BJ (cell line): Measurements from ENCODE around the gene FNDC1. TPM values are rescaled to one million over a fixed set of nuclear protein-coding genes. Genes with fewer than 3 reads are reported as not detected.

Experiments
- CTCF ChIA-PET: fragments of 350-600 bp; formaldehyde crosslinking; extraction: SDS; loops from one replicate; lab custom pipeline; 2021; ENCODE audit warnings: antibody characterized with exemption, inconsistent platforms; lab: Yijun Ruan, JAX
- POLR2A ChIA-PET: fragments of 300-600 bp; sonication (Branson Sonifier 250); formaldehyde crosslinking; extraction: SDS; loops from one replicate; lab custom pipeline; 2021; ENCODE audit warnings: antibody characterized with exemption; lab: Charles Lee
- DNase-seq: peaks from one replicate; pipeline ENCODE4 v3.0.0-alpha.2; 2011; ENCODE audit warnings: low read depth
- H3K27me3 ChIP-seq: 2 replicates; pipeline ENCODE4 v1.6.0; 2011; ENCODE audit warnings: low read length; ENCODE audit not compliant: control insufficient read depth, insufficient read depth
- H3K36me3 ChIP-seq: 2 replicates; pipeline ENCODE4 v1.5.1; 2011; ENCODE audit warnings: low read length; ENCODE audit not compliant: control insufficient read depth, insufficient read depth
- H3K4me3 ChIP-seq: 2 replicates; pipeline ENCODE4 v1.5.1; 2011; ENCODE audit warnings: low read depth, mild to moderate bottlenecking, control low read depth, low read length
- polyA plus RNA-seq: library from polyadenylated mRNA; depleted of rRNA; stranded (reverse); fragments of >200 nt; gene quantifications from 2 replicates; pipeline ENCODE4 v1.2.3, GENCODE V29; 2011
- TF ChIP-seq, protein P1 (sequence below): IDR thresholded peaks from 2 replicates; pipeline ENCODE4 v1.5.1; 2011; ENCODE audit warnings: low read depth, mild to moderate bottlenecking, control low read depth, inconsistent platforms, low read length, moderate library complexity; ENCODE audit not compliant: insufficient read depth

Gene FNDC1
- polyA plus RNA-seq, 1 experiment, result 0.10 TPM

DNA sequence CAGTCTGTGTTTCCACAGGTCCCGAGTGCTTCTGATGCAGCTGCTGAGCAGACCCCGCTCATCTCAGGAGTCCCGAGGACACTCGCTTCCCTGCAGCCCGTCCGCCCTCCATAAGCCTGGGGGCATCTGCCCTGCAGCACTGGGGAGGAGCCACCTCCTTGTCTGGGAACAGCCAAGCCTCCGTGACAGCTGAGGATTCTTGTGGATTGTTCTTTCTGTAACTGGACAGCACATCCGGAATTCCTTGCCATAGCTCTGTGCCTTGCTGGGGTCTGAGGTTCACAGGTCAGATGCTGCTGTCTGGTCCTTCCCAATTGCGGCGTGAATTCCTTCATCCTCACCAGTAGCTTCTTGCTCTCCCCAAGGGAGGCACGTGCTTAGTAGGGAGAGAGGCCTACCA, 38.4 kb upstream of the FNDC1 start:
- Histone ChIP-seq H3K4me3 (no peak overlapping the region), H3K27me3 (peaks cover 3% of the 10 kb centered on the region), H3K36me3 (no peaks in the 10 kb centered on the region)
- ChIA-PET POLR2A (no interaction called here), CTCF (interaction anchor here (1.1 to 1.6 kb wide), 2 partner anchors 9 to 11 kb away, joined by 3 read pairs; no protein-coding TSS in a partner anchor)
- TF ChIP-seq, protein P1, sequence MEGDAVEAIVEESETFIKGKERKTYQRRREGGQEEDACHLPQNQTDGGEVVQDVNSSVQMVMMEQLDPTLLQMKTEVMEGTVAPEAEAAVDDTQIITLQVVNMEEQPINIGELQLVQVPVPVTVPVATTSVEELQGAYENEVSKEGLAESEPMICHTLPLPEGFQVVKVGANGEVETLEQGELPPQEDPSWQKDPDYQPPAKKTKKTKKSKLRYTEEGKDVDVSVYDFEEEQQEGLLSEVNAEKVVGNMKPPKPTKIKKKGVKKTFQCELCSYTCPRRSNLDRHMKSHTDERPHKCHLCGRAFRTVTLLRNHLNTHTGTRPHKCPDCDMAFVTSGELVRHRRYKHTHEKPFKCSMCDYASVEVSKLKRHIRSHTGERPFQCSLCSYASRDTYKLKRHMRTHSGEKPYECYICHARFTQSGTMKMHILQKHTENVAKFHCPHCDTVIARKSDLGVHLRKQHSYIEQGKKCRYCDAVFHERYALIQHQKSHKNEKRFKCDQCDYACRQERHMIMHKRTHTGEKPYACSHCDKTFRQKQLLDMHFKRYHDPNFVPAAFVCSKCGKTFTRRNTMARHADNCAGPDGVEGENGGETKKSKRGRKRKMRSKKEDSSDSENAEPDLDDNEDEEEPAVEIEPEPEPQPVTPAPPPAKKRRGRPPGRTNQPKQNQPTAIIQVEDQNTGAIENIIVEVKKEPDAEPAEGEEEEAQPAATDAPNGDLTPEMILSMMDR, result no peak
- DNase-seq, result no peak

DNA sequence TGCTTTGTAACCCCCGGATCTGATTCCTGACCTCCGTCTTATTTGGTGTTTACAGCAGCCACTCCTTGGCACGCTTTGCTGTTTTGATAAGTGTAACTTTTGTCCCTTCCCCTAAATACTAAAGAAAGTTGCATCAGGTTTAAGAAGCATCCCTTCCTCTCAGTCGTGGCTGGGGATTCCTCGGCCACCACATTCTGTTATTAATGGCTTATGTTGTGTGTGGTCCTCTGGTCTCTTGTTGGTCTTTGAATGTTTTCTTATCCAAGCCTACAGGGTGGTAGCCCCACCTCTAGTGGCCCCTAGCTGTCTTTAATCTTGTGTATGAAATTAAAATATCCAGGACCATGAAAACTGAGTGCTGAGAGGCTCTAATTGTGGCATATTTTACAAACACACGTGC, 37.5 kb upstream of the FNDC1 start:
- CTCF ChIA-PET, result interaction anchor here (1.1 to 1.6 kb wide), 2 partner anchors 10 kb away, joined by 3 read pairs; no protein-coding TSS in a partner anchor

DNA sequence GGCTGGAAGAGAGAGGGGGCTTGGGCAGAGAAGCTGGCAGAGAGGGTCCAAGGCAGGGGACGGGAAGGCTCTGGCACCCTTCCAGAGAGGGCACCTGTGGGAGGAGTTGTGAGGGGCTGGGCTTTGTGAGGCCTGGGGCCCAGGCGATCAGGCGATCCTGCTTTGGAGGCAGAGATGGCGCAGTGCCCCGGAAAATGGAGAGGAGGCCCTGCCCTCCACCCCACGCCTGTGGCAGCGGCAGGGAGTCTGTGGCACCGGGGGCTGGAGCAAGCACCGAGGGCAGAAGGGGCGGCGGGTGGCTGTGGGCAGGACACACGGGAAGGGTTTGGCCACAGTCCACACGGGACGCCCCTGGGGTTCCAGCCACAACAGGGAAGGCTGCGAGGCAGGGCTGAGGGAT, 36.5 kb upstream of the FNDC1 start:
- no peak for DNase-seq
- Histone ChIP-seq H3K36me3 (no peaks in the 10 kb centered on the region), H3K27me3 (peaks cover 1% of the 10 kb centered on the region; the same call in 1 of the 2 replicates), H3K4me3 (no peak overlapping the region)
- ChIA-PET CTCF (interaction anchor here (0.7 to 5.9 kb wide), 5 partner anchors 10 to 562 kb away, joined by 3 to 111 read pairs (median 21); partner anchors contain the start of gene TAGAP), POLR2A (interaction anchor here (0.7 kb wide), 1 partner anchor 15 kb away, joined by 3 read pairs; no protein-coding TSS in a partner anchor)
- TF ChIP-seq, protein P1, result no peak

More for the DNA sequence above, 37.5 kb upstream of the FNDC1 start:
- Histone ChIP-seq H3K27me3 (peaks cover 1% of the 10 kb centered on the region; the same call in 1 of the 2 replicates), H3K4me3 (no peak overlapping the region), H3K36me3 (no peaks in the 10 kb centered on the region)
- TF ChIP-seq, protein P1, result no peak
- POLR2A ChIA-PET, result no interaction called here
- DNase-seq, result no peak

DNA sequence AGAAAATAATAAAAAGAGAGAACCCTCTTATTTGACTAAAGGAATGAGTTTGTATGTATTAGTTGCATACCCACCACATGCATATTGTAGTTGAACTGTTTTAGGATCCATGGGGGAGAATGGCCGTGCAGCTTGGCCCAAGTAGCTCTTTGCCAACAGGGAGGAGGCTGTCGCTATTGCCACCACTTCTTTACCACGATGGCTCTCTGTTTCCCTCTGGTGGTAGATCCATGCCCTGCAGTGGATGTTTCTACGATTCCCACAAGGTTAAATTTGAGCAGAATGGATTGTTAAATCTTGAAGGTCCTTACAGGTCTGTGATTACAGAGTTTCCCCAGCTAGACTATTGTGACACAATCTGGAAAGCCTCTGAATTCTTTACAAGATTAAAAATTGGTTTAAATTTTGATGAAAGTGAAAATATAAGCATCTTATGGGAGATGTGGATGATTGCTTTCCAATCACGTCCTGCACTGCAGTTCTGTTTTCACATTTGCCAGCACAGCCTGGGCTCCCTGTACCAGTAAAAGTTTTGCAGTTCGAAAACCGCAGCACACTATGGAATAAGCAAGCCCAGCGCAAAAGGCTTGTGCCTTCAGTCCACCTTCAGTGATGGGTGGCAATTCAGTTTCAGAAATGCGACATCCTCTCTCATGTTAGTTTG, 34.4 kb upstream of the FNDC1 start:
- ChIA-PET POLR2A (no interaction called here), CTCF (interaction anchor here (0.6 to 5.9 kb wide), 30 partner anchors 12 to 898 kb away, joined by 3 to 111 read pairs (median 5); partner anchors contain the start of genes RSPH3 and TAGAP)

DNA sequence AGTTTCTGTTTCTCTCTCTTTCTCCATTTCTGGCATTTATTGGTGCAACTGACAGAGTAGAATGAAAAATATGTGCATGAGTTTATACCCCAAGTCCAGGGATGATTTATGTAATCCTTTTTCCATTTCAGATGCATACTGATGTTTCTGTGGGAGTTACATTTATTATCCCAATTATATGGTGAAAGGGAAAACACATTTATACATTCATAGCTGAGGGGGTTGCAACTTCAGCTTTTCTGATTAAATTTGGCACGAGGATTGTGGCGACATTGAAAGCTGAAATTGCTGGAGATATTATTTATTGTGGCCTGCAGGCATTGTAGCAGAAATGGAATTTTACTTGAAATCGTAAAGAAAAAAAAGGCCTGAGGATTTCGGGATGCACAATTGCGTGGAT, 31.5 kb upstream of the FNDC1 start:
- CTCF ChIA-PET, result interaction anchor here (4.5 to 5.9 kb wide), 3 partner anchors 10 to 128 kb away, joined by 37 to 111 read pairs (median 42); no protein-coding TSS in a partner anchor
- POLR2A ChIA-PET, result no interaction called here
- TF ChIP-seq, protein P1, result no peak
- peaks cover 2% of the 10 kb centered on the region; the same call in 1 of the 2 replicates for H3K27me3 ChIP-seq
- no peak overlapping the region for H3K4me3 ChIP-seq
- DNase-seq, result no peak
- H3K36me3 ChIP-seq, result no peaks in the 10 kb centered on the region

More for the DNA sequence above, 34.4 kb upstream of the FNDC1 start:
- no peak for DNase-seq
- H3K27me3 ChIP-seq, result peaks cover 1% of the 10 kb centered on the region; the same call in 1 of the 2 replicates
- H3K4me3 ChIP-seq, result no peak overlapping the region
- TF ChIP-seq, protein P1, result peak; percentile 97
- H3K36me3 ChIP-seq, result no peaks in the 10 kb centered on the region
